GM21717 (cell line): ENCODE measurements around the gene ASS1.

ENCODE experiments used
- ATAC-seq: cut with Tn5 transposase; IDR thresholded peaks from one replicate; pipeline ENCODE4 v1.9.1; 2021; ENCODE audit warnings: mild to moderate bottlenecking, moderate library complexity; ENCODE audit not compliant: unreplicated experiment

Gene ASS1

GRCh38 chr9:130417602-130418001, 27.2 kb upstream of the ASS1 start:
- ATAC-seq, result no peak

- ATAC-seq, result no peak
These were observed 26.0 kb upstream of the ASS1 start for GRCh38 chr9:130418776-130419175.

GRCh38 chr9:130419521-130420035, 25.2 kb upstream of the ASS1 start:
- no peak for ATAC-seq

GRCh38 chr9:130421154-130421801, 23.5 kb upstream of the ASS1 start:
- no peak for ATAC-seq

GRCh38 chr9:130421802-130422276, 22.9 kb upstream of the ASS1 start:
- no peak for ATAC-seq

GRCh38 chr9:130422546-130422945, 22.2 kb upstream of the ASS1 start:
- no peak for ATAC-seq

GRCh38 chr9:130423272-130423671, 21.5 kb upstream of the ASS1 start:
- no peak for ATAC-seq

GRCh38 chr9:130424595-130425454, 19.9 kb upstream of the ASS1 start:
- ATAC-seq, result no peak

- ATAC-seq, result no peak
These were observed 18.9 kb upstream of the ASS1 start for GRCh38 chr9:130425741-130426466.

GRCh38 chr9:130426467-130426773, 18.3 kb upstream of the ASS1 start:
- ATAC-seq, result no peak

- no peak for ATAC-seq
These were observed 17.9 kb upstream of the ASS1 start for GRCh38 chr9:130426883-130427282.

GRCh38 chr9:130427326-130427725, 17.4 kb upstream of the ASS1 start:
- no peak for ATAC-seq

- ATAC-seq, result no peak
These were observed 16.6 kb upstream of the ASS1 start for GRCh38 chr9:130428086-130428665.

GRCh38 chr9:130429381-130429780, 15.4 kb upstream of the ASS1 start:
- no peak for ATAC-seq

- ATAC-seq, result no peak
These were observed 14.9 kb upstream of the ASS1 start for GRCh38 chr9:130429831-130430230.

- no peak for ATAC-seq
These were observed 14.5 kb upstream of the ASS1 start for GRCh38 chr9:130430232-130430631.

- no peak for ATAC-seq
These were observed 13.8 kb upstream of the ASS1 start for GRCh38 chr9:130430734-130431535.

- no peak for ATAC-seq
These were observed 13.0 kb upstream of the ASS1 start for GRCh38 chr9:130431536-130432303.

- no peak for ATAC-seq
These were observed 12.4 kb upstream of the ASS1 start for GRCh38 chr9:130432362-130432761.

GRCh38 chr9:130432796-130433167, 12.0 kb upstream of the ASS1 start:
- no peak for ATAC-seq
